Endothelial cell (in vitro differentiated cells): ENCODE measurements around the gene WTAP. TPM values are rescaled to one million over a fixed set of nuclear protein-coding genes. Genes with fewer than 3 reads are reported as not detected.

Source experiments
- DNase-seq: peaks from one replicate; pipeline ENCODE4 v3.0.0; 2021; ENCODE audit warnings: low spot score
- H3K27ac Mint-ChIP-seq: one replicate; pipeline ENCODE4 v1.8.0; 2021; ENCODE audit warnings: mixed read lengths, inconsistent platforms; ENCODE audit not compliant: unreplicated experiment
- H3K27me3 Mint-ChIP-seq: one replicate; pipeline ENCODE4 v1.8.0; 2021; ENCODE audit warnings: mild to moderate bottlenecking, moderate library complexity, mixed read lengths, inconsistent platforms; ENCODE audit not compliant: unreplicated experiment
- H3K36me3 Mint-ChIP-seq: one replicate; pipeline ENCODE4 v1.8.0; 2021; ENCODE audit warnings: mild to moderate bottlenecking, low read depth, mixed read lengths, inconsistent platforms; ENCODE audit not compliant: unreplicated experiment
- H3K4me1 Mint-ChIP-seq: one replicate; pipeline ENCODE4 v1.8.0; 2021; ENCODE audit warnings: mild to moderate bottlenecking, mixed read lengths, inconsistent platforms; ENCODE audit not compliant: unreplicated experiment
- H3K4me3 Mint-ChIP-seq: one replicate; pipeline ENCODE4 v1.8.0; 2021; ENCODE audit warnings: mild to moderate bottlenecking, mixed read lengths, inconsistent platforms; ENCODE audit not compliant: unreplicated experiment
- H3K9me3 Mint-ChIP-seq: one replicate; pipeline ENCODE4 v1.8.0; 2021; ENCODE audit warnings: mixed read lengths, inconsistent platforms; ENCODE audit not compliant: unreplicated experiment
- total RNA-seq: library from RNA; stranded (reverse); fragmentation: NEBNext Ultra II Directional; extraction: Animal tissue kit (Norgen Biotek cat#: 25700); gene quantifications from one replicate; pipeline ENCODE4 v1.2.1, GENCODE V29; 2021; ENCODE audit not compliant: unreplicated experiment
- TF ChIP-seq, protein P1 (sequence below): fragments of 200-600 bp; sonication (generic); IDR thresholded peaks from one replicate; pipeline ENCODE4 v1.5.0; 2021; ENCODE audit warnings: antibody characterized with exemption; ENCODE audit not compliant: unreplicated experiment

The WTAP gene
- total RNA-seq, 1 donor from 2014 or later, result 95.4 TPM

DNA sequence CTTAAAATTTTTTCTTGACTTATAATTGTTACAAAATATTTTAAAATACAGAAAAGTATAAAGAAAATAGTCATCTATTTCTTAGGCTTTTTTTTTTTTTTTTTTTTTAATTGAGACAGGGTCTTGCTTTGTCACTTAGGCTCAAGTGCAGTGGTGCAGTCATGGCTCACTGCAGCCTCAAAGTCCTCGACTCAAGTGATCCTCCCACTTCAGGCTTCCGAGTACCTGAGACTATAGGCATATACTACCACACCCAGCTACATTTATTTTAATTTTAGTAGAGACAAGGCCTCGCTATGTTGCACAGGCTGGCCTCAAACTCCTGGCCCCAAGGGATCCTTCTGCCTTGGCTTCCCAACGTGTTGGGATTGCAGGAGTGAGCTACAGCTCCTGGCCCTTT is 29.2 kb downstream of the WTAP start:
- Mint-ChIP-seq H3K27me3 (peaks cover 10% of the 10 kb centered on the region), H3K9me3 (no peaks in the 10 kb centered on the region), H3K4me1 (peaks cover 22% of the 10 kb centered on the region), H3K27ac (no peak overlapping the region), H3K4me3 (no peak overlapping the region), H3K36me3 (peaks cover 24% of the 10 kb centered on the region)
- DNase-seq, result no peak
- TF ChIP-seq, protein P1, sequence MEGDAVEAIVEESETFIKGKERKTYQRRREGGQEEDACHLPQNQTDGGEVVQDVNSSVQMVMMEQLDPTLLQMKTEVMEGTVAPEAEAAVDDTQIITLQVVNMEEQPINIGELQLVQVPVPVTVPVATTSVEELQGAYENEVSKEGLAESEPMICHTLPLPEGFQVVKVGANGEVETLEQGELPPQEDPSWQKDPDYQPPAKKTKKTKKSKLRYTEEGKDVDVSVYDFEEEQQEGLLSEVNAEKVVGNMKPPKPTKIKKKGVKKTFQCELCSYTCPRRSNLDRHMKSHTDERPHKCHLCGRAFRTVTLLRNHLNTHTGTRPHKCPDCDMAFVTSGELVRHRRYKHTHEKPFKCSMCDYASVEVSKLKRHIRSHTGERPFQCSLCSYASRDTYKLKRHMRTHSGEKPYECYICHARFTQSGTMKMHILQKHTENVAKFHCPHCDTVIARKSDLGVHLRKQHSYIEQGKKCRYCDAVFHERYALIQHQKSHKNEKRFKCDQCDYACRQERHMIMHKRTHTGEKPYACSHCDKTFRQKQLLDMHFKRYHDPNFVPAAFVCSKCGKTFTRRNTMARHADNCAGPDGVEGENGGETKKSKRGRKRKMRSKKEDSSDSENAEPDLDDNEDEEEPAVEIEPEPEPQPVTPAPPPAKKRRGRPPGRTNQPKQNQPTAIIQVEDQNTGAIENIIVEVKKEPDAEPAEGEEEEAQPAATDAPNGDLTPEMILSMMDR, result no peak

DNA sequence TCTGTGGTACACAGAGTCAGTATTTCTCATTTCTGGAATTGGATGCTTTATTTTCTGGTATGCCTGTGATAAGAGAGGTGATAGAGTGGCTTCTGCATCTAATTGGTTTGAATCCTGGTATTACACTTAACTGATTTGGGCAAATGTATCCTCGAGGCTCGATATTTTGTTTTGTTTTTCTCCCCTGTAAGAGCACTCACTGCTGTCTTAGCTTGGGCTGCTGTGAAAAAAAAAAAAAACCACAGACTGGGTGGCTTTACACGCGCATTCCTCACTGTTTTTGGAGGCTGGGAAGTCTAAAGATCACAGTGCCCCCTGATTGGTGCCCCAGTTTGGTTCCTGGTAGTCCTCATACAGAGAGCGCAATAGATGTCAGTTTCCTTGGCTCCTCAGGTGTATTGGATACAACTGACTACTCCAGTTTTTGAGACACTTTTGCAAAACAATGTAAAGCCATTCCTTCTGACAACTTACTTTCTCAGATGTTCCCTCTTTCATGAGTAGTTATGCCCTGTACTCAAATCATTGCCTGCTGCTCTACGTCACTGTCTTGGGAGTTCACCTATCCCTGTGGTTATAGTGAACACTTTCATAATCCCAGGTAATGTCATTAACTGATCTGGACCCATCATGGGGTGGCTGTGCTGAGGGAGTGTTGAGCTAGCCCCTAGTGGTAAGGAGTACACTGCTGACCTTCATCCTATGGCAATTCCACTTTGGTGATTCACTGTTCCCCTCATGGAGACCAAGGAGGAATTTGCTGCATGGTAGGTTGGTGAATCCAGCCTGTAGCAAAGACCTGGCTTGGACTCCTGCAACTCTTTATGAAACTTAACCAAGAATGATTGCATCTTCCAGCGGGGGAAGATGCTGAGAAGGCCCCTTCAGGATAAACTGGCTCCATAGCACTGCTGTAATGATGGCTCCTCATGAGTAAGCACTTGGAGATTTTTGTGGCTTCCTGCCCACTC is 31.0 kb downstream of the WTAP start:
- TF ChIP-seq, protein P1, result no peak
- DNase-seq, result no peak
- Mint-ChIP-seq H3K4me3 (peak overlapping the region; percentile 38), H3K27ac (peak overlapping the region; percentile 52), H3K27me3 (peaks cover 16% of the 10 kb centered on the region), H3K9me3 (no peaks in the 10 kb centered on the region), H3K36me3 (peaks cover 29% of the 10 kb centered on the region), H3K4me1 (peaks cover 28% of the 10 kb centered on the region)

DNA sequence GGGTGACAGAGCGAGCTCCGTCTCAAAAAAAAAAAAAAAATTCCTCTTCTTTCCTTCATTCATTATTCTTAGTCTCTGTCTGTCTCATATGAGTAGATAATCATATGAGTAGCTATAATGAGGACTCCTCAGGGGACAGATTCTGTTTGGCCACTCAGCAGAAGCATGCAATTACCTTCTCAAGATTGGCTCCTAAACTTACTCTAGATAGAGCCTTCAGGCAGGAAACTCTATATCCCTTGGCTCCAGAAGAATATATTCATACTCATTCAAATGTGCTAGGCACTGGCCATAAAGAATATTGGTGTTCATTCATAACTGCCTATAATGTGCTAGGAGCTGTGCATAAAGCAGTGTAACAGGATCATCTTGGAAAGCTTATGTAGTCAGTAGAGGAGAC is 32.3 kb downstream of the WTAP start:
- Mint-ChIP-seq H3K27me3 (peaks cover 16% of the 10 kb centered on the region), H3K36me3 (peaks cover 31% of the 10 kb centered on the region), H3K27ac (peak overlapping the region; percentile 99), H3K4me1 (peaks cover 29% of the 10 kb centered on the region), H3K9me3 (no peaks in the 10 kb centered on the region), H3K4me3 (peak overlapping the region; percentile 54)
- TF ChIP-seq, protein P1, result no peak
- no peak for DNase-seq

DNA sequence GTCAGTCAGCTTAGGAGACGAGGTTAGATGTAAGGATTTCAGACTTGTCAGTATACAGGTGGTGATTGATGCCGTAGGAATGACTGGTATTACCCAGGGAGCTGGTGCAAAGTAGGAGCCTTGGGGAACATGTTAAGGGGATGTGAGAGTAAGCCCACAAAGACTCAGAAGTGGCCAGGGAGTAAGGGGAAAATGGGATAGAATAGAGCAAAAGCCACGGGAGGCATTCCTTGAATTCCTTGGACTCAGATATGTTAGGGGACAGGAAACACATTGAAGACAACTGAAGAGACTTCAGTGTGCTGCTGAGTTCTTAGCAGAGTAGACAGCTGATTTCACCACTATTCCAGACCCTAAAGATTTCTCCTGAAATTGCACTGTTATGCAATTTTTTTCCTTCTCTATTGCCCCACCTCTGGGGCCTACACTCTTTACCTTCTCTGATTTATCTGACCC is 33.3 kb downstream of the WTAP start:
- peaks cover 16% of the 10 kb centered on the region for H3K27me3 Mint-ChIP-seq
- H3K9me3 Mint-ChIP-seq, result no peaks in the 10 kb centered on the region
- peak overlapping the region; percentile 94 for H3K4me3 Mint-ChIP-seq
- H3K4me1 Mint-ChIP-seq, result peaks cover 33% of the 10 kb centered on the region
- TF ChIP-seq, protein P1, result no peak
- H3K27ac Mint-ChIP-seq, result peak overlapping the region; percentile 99
- DNase-seq, result peak; percentile 16
- H3K36me3 Mint-ChIP-seq, result peaks cover 29% of the 10 kb centered on the region
